Measurements from ENCODE around the gene SORCS1. TPM values are rescaled to one million over a fixed set of nuclear protein-coding genes. Genes with fewer than 3 reads are reported as not detected.

Gene SORCS1
- total and polyA plus RNA-seq, 4 donors = 0.08 to 0.21 (median 0.09) TPM; not detected in 1

DNA sequence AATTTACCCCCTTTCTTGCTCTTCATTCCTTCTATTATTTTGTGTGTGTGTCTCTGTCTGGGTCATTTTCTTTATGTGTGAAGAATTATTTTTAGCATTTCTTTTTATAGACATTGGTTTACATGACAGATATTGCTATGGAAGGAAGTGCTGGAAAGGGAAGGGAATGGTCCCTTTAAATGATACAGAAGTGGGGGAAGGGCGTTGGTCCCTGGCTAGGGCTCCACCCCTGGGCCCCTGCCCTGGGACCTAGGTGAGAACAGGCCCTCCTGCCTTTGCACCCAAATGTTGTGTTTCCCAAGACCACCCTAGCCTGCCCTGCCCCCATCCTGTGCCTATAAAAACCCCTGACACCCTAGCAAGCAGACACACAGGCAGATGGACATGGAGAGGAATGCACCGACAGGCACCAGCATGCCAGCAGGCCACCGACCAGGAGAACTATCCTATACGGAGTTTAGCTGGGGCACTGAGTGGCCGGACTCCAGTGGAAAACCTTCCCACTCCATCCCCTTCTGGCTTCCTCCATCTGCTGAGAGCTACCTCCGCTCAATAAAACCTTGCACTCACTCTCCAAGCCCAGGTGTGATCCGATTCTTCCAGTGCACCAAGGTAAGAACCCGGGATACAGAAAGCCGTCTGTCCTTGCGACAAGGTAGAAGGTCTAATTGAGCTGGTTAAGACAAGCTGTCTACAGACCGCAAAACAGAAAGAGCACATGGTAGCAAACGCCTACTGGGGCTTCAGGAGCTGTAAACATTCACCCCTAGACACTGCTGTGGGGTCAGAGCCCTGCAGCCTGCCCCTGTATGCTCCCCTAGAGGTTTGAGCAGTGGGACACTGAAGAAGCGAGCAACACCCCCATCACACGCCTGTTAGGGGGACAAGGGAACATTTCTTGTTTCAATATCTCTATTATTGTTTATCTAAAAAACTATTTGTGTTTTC, 515.7 kb downstream of the SORCS1 start:
- TF ChIP-seq HNF4G (IDR thresholded peaks at IDR 0.05) (no peak), RAD21 (IDR thresholded peaks at IDR 0.05) (no peak), JUND (IDR thresholded peaks at IDR 0.05) (no peak), SP1 (IDR thresholded peaks at IDR 0.05) (no peak), TAF1 (conservative IDR thresholded peaks at IDR 0.05) (no peak), YY1 (IDR thresholded peaks at IDR 0.05) (no peak)
- TF ChIP-seq, protein P1, sequence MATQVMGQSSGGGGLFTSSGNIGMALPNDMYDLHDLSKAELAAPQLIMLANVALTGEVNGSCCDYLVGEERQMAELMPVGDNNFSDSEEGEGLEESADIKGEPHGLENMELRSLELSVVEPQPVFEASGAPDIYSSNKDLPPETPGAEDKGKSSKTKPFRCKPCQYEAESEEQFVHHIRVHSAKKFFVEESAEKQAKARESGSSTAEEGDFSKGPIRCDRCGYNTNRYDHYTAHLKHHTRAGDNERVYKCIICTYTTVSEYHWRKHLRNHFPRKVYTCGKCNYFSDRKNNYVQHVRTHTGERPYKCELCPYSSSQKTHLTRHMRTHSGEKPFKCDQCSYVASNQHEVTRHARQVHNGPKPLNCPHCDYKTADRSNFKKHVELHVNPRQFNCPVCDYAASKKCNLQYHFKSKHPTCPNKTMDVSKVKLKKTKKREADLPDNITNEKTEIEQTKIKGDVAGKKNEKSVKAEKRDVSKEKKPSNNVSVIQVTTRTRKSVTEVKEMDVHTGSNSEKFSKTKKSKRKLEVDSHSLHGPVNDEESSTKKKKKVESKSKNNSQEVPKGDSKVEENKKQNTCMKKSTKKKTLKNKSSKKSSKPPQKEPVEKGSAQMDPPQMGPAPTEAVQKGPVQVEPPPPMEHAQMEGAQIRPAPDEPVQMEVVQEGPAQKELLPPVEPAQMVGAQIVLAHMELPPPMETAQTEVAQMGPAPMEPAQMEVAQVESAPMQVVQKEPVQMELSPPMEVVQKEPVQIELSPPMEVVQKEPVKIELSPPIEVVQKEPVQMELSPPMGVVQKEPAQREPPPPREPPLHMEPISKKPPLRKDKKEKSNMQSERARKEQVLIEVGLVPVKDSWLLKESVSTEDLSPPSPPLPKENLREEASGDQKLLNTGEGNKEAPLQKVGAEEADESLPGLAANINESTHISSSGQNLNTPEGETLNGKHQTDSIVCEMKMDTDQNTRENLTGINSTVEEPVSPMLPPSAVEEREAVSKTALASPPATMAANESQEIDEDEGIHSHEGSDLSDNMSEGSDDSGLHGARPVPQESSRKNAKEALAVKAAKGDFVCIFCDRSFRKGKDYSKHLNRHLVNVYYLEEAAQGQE (IDR thresholded peaks at IDR 0.05) = no peak
- TF ChIP-seq, protein P2, sequence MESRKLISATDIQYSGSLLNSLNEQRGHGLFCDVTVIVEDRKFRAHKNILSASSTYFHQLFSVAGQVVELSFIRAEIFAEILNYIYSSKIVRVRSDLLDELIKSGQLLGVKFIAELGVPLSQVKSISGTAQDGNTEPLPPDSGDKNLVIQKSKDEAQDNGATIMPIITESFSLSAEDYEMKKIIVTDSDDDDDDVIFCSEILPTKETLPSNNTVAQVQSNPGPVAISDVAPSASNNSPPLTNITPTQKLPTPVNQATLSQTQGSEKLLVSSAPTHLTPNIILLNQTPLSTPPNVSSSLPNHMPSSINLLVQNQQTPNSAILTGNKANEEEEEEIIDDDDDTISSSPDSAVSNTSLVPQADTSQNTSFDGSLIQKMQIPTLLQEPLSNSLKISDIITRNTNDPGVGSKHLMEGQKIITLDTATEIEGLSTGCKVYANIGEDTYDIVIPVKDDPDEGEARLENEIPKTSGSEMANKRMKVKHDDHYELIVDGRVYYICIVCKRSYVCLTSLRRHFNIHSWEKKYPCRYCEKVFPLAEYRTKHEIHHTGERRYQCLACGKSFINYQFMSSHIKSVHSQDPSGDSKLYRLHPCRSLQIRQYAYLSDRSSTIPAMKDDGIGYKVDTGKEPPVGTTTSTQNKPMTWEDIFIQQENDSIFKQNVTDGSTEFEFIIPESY (IDR thresholded peaks at IDR 0.05) = no peak
- Histone ChIP-seq H3K9me3 (ENCODE audit: control insufficient read depth in 4 of 4, low read length in 3 of 4) (no peaks in the 10 kb centered on the region), H3K9ac (ENCODE audit: low read depth in 1 of 2, low read length in 2 of 2) (no peak overlapping the region), H3K27ac (ENCODE audit: low read depth in 1 of 2, low read length in 2 of 2) (no peak overlapping the region), H3K27me3 (ENCODE audit: control insufficient read depth in 4 of 4, insufficient read depth in 4 of 4, low read length in 3 of 4) (peaks cover 0 to 2% (median 0%) of the 10 kb centered on the region in 4 donors), H3K4me1 (ENCODE audit: control insufficient read depth in 4 of 4, insufficient read depth in 4 of 4, low read length in 3 of 4) (no peaks in the 10 kb centered on the region), H3K4me3 (ENCODE audit: low read depth in 1 of 3, low read length in 3 of 3) (no peak overlapping the region), H3K36me3 (ENCODE audit: control insufficient read depth in 4 of 4, insufficient read depth in 3 of 4, low read depth in 1 of 4, low read length in 3 of 4) (no peaks in the 10 kb centered on the region)
- no peak for DNase-seq (ENCODE audit: low spot score)
- WGBS = 72% methylated on average over 14 of the region's 14 CpGs

DNA sequence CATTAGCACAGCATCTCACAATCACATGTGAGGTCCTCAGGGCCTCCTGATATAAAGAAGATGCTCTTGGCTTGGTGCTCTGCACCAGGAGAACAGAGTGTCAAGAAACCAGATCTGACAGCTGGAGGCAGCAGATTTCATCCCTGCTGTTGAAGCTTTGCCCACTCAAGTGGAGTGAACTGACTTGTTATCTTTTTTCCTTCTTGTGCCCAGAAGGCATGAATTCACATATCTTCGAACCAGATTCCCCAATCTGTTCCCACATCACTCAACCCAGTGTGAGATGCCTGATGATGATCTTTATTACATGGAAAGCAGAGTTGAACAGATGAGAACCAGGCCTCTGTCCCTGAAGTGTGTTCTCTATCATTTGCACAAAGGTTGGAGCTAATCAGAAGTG, 521.0 kb downstream of the SORCS1 start:
- no peaks in the 10 kb centered on the region for H3K27me3 ChIP-seq (ENCODE audit: control insufficient read depth in 4 of 4, insufficient read depth in 4 of 4, low read length in 3 of 4)
- H3K4me3 ChIP-seq (ENCODE audit: low read depth in 1 of 3, low read length in 3 of 3) = no peak overlapping the region
- no peak for DNase-seq (ENCODE audit: low spot score)
- H3K9ac ChIP-seq (ENCODE audit: low read depth in 1 of 2, low read length in 2 of 2) = no peak overlapping the region
- H3K27ac ChIP-seq (ENCODE audit: low read depth in 1 of 2, low read length in 2 of 2) = no peak overlapping the region
- WGBS = 54% methylated on average over 1 of the region's 1 CpG
- no peaks in the 10 kb centered on the region for H3K9me3 ChIP-seq (ENCODE audit: control insufficient read depth in 4 of 4, low read length in 3 of 4)
- H3K36me3 ChIP-seq (ENCODE audit: control insufficient read depth in 4 of 4, insufficient read depth in 3 of 4, low read depth in 1 of 4, low read length in 3 of 4) = no peaks in the 10 kb centered on the region
- H3K4me1 ChIP-seq (ENCODE audit: control insufficient read depth in 4 of 4, insufficient read depth in 4 of 4, low read length in 3 of 4) = no peaks in the 10 kb centered on the region
- TF ChIP-seq, protein P3, sequence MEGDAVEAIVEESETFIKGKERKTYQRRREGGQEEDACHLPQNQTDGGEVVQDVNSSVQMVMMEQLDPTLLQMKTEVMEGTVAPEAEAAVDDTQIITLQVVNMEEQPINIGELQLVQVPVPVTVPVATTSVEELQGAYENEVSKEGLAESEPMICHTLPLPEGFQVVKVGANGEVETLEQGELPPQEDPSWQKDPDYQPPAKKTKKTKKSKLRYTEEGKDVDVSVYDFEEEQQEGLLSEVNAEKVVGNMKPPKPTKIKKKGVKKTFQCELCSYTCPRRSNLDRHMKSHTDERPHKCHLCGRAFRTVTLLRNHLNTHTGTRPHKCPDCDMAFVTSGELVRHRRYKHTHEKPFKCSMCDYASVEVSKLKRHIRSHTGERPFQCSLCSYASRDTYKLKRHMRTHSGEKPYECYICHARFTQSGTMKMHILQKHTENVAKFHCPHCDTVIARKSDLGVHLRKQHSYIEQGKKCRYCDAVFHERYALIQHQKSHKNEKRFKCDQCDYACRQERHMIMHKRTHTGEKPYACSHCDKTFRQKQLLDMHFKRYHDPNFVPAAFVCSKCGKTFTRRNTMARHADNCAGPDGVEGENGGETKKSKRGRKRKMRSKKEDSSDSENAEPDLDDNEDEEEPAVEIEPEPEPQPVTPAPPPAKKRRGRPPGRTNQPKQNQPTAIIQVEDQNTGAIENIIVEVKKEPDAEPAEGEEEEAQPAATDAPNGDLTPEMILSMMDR (IDR thresholded peaks at IDR 0.05; ENCODE audit: low read depth, low read length, missing input control) = no peak
- TF ChIP-seq, protein P4, sequence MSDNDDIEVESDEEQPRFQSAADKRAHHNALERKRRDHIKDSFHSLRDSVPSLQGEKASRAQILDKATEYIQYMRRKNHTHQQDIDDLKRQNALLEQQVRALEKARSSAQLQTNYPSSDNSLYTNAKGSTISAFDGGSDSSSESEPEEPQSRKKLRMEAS (IDR thresholded peaks at IDR 0.05) = no peak
- TF ChIP-seq, protein P5, sequence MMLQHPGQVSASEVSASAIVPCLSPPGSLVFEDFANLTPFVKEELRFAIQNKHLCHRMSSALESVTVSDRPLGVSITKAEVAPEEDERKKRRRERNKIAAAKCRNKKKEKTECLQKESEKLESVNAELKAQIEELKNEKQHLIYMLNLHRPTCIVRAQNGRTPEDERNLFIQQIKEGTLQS (IDR thresholded peaks at IDR 0.05) = no peak
- TF ChIP-seq SP1 (IDR thresholded peaks at IDR 0.05) = no peak
- no peak for TF ChIP-seq YY1 (IDR thresholded peaks at IDR 0.05)
- no peak for TF ChIP-seq FOXA1 (IDR thresholded peaks at IDR 0.05)
- TF ChIP-seq JUND (IDR thresholded peaks at IDR 0.05) = no peak
- TF ChIP-seq GABPA (IDR thresholded peaks at IDR 0.05 in 1 of 2, conservative IDR thresholded peaks at IDR 0.05 in 1 of 2) = no peak
- TF ChIP-seq, protein P1 (IDR thresholded peaks at IDR 0.05) = no peak
- no peak for TF ChIP-seq RXRA (IDR thresholded peaks at IDR 0.05)
- TF ChIP-seq RAD21 (IDR thresholded peaks at IDR 0.05) = no peak
- no peak for TF ChIP-seq EGR1 (IDR thresholded peaks at IDR 0.05; ENCODE audit: low read depth in 2 of 2)
